Bronchus fibroblast of lung (primary cell): Measurements from ENCODE around the gene TEX36. TPM values are rescaled to one million over a fixed set of nuclear protein-coding genes. Genes with fewer than 3 reads are reported as not detected.

Experiments used
- total RNA-seq: library from RNA; depleted of rRNA; stranded (reverse); fragments of >200 nt; gene quantifications from 2 replicates; pipeline ENCODE4 v1.2.3, GENCODE V29; 2015

TEX36 gene
- total RNA-seq, result not detected in 2 replicates

DNA sequence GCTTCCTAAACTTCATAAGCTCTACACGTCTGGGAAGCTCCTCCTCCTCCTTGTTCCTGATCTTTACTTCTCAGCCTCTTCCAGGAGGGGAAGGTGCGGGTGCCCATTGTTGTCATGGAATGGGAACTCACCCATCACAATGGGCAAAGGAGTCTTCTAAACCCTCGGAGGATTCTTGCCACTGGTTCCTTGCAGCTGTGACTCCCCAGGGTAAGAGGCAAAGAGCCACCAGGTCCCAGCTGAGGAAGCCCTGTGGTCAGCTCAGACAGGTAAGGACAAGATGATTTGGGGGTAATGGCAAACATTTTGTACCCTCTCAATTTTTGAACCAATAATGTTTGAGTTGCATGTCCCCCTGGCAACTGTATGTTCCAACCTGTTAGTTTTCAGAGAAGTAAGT, at the start of gene TEX36:
Gene TEX36, minus strand, starts transcription at position 101 of the 400 bp plus-strand sequence. CDS start 174 bp downstream, outside the sequence.

GRCh38 chr10:125719173-125720001, 36.4 kb upstream of the TEX36 start, which contains the start of gene EDRF1:
TSS of gene EDRF1 (plus strand) at chr10:125719709. CDS start at chr10:125719808, 99 bp downstream.

Other genes with a start within 250 kb of the TEX36 start
- 11.9 and 15.0 TPM in 2 replicates for gene EDRF1, start 36.5 kb upstream of the TEX36 start, total RNA-seq
- not detected in 2 replicates for gene MMP21, start 92.7 kb upstream of the TEX36 start, total RNA-seq
- gene UROS, start 140.1 kb upstream of the TEX36 start, total RNA-seq, result 59.3 and 60.2 TPM in 2 replicates
- gene BCCIP, start 140.4 kb upstream of the TEX36 start, total RNA-seq, result 48.6 and 53.5 TPM in 2 replicates
- 16.6 and 19.7 TPM in 2 replicates for gene DHX32, start 198.1 kb upstream of the TEX36 start, total RNA-seq
- 0.59 and 0.84 TPM in 2 replicates for gene FANK1, start 213.4 kb upstream of the TEX36 start, total RNA-seq